ENCODE measurements around the gene KCNJ6. TPM values are rescaled to one million over a fixed set of nuclear protein-coding genes. Genes with fewer than 3 reads are reported as not detected.

KCNJ6 gene
- total RNA-seq, 1 experiment from 2014 or later: 1.2 TPM

DNA sequence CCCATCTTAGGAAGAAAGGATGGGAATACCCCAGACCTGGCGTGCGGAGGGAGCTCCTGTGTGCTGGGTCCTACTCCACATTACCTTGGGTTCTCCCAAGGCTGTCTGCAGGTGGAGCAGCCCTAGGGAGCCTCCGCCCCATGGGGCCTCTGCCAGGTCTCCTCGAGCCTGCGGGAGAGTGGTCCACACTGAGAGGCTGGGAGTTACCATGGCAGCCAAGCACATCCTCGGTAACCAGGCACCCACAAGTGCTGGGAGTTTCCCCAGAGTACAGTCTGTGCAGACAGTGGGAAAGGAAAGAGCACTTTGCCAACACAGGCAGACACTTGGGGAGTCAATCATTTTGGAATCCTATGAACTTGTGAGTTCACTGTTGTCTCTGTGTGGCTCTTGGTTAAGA, 300.3 kb downstream of the KCNJ6 start:
- H3K4me3 Mint-ChIP-seq: no peak overlapping the region
- H2BK20ac ChIP-seq (ENCODE audit: low read depth, low read length, poor library complexity, severe bottlenecking): no peak overlapping the region
- no peak overlapping the region for H3T11ph ChIP-seq (ENCODE audit: low read length)
- no peak overlapping the region for H2BK15ac ChIP-seq (ENCODE audit: low read depth, low read length)
- H3K18ac ChIP-seq (ENCODE audit: insufficient read length, low read depth, low read length): no peak overlapping the region
- no peak for DNase-seq
- no peak overlapping the region for H3K4me2 ChIP-seq (ENCODE audit: insufficient read depth, insufficient read length, low read length)
- peaks cover 0 to 28% (median 12%) of the 10 kb centered on the region in 3 experiments; a peak in 5 of 7 replicates for H3K36me3 Mint-ChIP-seq (ENCODE audit: insufficient read depth in 1 of 3, low read depth in 3 of 3)
- H3K79me2 ChIP-seq (ENCODE audit: insufficient read depth, low read length): no peaks in the 10 kb centered on the region
- H2AFZ ChIP-seq (ENCODE audit: low read length): no peak overlapping the region
- H2BK5ac ChIP-seq (ENCODE audit: insufficient read length, low read length): no peak overlapping the region
- H3K9me3 Mint-ChIP-seq: peaks cover 18 to 31% of the 10 kb centered on the region in 2 experiments
- WGBS (ENCODE audit: extremely low coverage, insufficient read length, low lambda C conversion rate): no CpG with 5 or more reads among the region's 6 CpGs
- H3K23ac ChIP-seq (ENCODE audit: insufficient read length, low read depth, low read length): no peak overlapping the region
- no peaks in the 10 kb centered on the region for H3K79me1 ChIP-seq (ENCODE audit: insufficient read depth, low read depth, low read length, poor library complexity, severe bottlenecking)
- no peak overlapping the region for H2BK120ac ChIP-seq (ENCODE audit: low read depth, low read length, poor library complexity, severe bottlenecking)
- H3K9me3 ChIP-seq (ENCODE audit: control insufficient read depth, low read depth, low read length): no peaks in the 10 kb centered on the region
- H3K14ac ChIP-seq (ENCODE audit: insufficient read depth, low read length): no peak overlapping the region
- no peak overlapping the region for H2BK12ac ChIP-seq (ENCODE audit: insufficient read length, low read depth, low read length)
- H3K27ac ChIP-seq (ENCODE audit: insufficient read length, low read depth, low read length): no peak overlapping the region
- no peak overlapping the region for H4K91ac ChIP-seq (ENCODE audit: insufficient read length, low read depth, low read length)
- H4K8ac ChIP-seq (replicated peaks; ENCODE audit: insufficient read length, low read depth, low read length): no peak overlapping the region
- no peaks in the 10 kb centered on the region for H3K4me1 ChIP-seq (ENCODE audit: insufficient read depth, low read length)
- TF ChIP-seq, protein P1, sequence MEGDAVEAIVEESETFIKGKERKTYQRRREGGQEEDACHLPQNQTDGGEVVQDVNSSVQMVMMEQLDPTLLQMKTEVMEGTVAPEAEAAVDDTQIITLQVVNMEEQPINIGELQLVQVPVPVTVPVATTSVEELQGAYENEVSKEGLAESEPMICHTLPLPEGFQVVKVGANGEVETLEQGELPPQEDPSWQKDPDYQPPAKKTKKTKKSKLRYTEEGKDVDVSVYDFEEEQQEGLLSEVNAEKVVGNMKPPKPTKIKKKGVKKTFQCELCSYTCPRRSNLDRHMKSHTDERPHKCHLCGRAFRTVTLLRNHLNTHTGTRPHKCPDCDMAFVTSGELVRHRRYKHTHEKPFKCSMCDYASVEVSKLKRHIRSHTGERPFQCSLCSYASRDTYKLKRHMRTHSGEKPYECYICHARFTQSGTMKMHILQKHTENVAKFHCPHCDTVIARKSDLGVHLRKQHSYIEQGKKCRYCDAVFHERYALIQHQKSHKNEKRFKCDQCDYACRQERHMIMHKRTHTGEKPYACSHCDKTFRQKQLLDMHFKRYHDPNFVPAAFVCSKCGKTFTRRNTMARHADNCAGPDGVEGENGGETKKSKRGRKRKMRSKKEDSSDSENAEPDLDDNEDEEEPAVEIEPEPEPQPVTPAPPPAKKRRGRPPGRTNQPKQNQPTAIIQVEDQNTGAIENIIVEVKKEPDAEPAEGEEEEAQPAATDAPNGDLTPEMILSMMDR (conservative IDR thresholded peaks at IDR 0.05): no peak
- no peaks in the 10 kb centered on the region for H3K27me3 ChIP-seq (ENCODE audit: insufficient read depth, low read length)
- H3K23me2 ChIP-seq (ENCODE audit: insufficient read length, low read depth, low read length, poor library complexity, severe bottlenecking): no peaks in the 10 kb centered on the region
- no peaks in the 10 kb centered on the region for H4K20me1 ChIP-seq (ENCODE audit: control insufficient read depth, insufficient read depth, insufficient read length)
- no peaks in the 10 kb centered on the region for H3K27me3 Mint-ChIP-seq (ENCODE audit: low read depth)
- H3K9ac ChIP-seq (ENCODE audit: extremely low read depth, insufficient read length, low read length): no peak overlapping the region
- H3K4me1 Mint-ChIP-seq: no peaks in the 10 kb centered on the region
- no peak overlapping the region for H4K5ac ChIP-seq (ENCODE audit: insufficient read length, low read depth, low read length)
- no peak overlapping the region for H2AK5ac ChIP-seq (ENCODE audit: insufficient read length, low read length)
- no peak overlapping the region for H3K4ac ChIP-seq (ENCODE audit: low read depth, low read length)
- no peak overlapping the region for H3K56ac ChIP-seq (ENCODE audit: insufficient read length, low read depth, low read length)
- no peak overlapping the region for H3K27ac Mint-ChIP-seq

Data from H9 (cell line).